HL-60 (cell line): ENCODE results near the gene SCAF4.

Source experiments
- GABPA ChIP-seq: IDR thresholded peaks from 2 replicates; pipeline ENCODE4 v1.6.1; 2012; ENCODE audit warnings: low read depth
- POLR2AphosphoS5 ChIP-seq: IDR thresholded peaks from 2 replicates; pipeline ENCODE4 v1.6.1; 2012; ENCODE audit warnings: low read depth
- TF ChIP-seq, protein P1 (sequence below): IDR thresholded peaks from one replicate; pipeline ENCODE4 v1.5.1; 2011; ENCODE audit warnings: low read length, control low read depth, inconsistent platforms; ENCODE audit not compliant: insufficient read depth

GRCh38 chr21:31710586-31710985 lies 21.3 kb downstream of the SCAF4 start:
- TF ChIP-seq GABPA: no peak
- no peak for TF ChIP-seq POLR2AphosphoS5
- TF ChIP-seq, protein P1, sequence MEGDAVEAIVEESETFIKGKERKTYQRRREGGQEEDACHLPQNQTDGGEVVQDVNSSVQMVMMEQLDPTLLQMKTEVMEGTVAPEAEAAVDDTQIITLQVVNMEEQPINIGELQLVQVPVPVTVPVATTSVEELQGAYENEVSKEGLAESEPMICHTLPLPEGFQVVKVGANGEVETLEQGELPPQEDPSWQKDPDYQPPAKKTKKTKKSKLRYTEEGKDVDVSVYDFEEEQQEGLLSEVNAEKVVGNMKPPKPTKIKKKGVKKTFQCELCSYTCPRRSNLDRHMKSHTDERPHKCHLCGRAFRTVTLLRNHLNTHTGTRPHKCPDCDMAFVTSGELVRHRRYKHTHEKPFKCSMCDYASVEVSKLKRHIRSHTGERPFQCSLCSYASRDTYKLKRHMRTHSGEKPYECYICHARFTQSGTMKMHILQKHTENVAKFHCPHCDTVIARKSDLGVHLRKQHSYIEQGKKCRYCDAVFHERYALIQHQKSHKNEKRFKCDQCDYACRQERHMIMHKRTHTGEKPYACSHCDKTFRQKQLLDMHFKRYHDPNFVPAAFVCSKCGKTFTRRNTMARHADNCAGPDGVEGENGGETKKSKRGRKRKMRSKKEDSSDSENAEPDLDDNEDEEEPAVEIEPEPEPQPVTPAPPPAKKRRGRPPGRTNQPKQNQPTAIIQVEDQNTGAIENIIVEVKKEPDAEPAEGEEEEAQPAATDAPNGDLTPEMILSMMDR: no peak
